ENCODE measurements around the gene PTPRS. TPM values are rescaled to one million over a fixed set of nuclear protein-coding genes. Genes with fewer than 3 reads are reported as not detected.

PTPRS gene
- total and polyA plus RNA-seq, 2 of the 13 experiments (the other 11 are each of a cell fraction or from before 2014, with no cell fraction given): 32.7 to 43.9 TPM

DNA sequence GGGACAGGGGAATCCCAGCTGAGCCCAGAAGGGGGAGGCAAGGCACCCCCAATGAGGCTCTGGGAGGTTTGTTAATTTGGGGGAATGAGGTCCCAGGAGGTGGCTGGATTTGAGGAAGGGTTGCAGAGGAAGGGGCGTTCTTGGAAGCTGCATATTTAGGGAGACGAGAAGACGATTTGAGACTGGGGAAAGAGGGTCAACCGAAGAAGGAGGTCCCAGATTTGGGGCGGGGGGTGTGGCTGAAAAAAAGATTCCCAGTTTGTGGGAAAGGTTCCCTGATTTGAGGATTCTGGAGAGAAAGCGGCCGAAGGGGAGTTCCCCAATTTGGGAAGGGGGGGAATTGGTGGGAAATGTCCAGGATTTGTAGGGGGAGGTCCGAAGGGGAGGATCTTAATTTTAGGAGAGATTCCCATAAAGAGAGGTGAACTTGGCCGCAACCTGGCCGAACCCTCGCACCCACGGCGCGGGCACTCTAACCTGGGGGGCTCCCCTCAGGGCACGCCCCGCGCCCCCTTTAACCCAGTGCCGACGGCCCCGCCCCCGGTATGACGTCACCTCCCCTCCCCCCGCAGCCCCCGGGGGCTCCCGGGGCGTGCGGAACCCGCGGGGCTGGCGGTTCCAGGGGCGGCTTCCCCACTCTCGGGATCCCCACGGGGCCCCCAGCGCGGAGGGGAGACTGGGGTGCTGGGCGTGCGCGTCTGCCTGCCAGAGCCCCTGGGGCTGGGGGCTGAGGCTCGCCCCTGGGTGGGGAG lies 1.2 kb downstream of the PTPRS start (continued):
- no peak for TF ChIP-seq ZNF766 (CRISPR knock-in tag; IDR thresholded peaks at IDR 0.05; ENCODE audit: borderline replicate concordance)
- TF ChIP-seq JUND (CRISPR knock-in tag; IDR thresholded peaks at IDR 0.05): peak; percentile 42; the same call in 1 of the 2 replicates
- TF ChIP-seq, protein P1, sequence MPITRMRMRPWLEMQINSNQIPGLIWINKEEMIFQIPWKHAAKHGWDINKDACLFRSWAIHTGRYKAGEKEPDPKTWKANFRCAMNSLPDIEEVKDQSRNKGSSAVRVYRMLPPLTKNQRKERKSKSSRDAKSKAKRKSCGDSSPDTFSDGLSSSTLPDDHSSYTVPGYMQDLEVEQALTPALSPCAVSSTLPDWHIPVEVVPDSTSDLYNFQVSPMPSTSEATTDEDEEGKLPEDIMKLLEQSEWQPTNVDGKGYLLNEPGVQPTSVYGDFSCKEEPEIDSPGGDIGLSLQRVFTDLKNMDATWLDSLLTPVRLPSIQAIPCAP (CRISPR knock-in tag; IDR thresholded peaks at IDR 0.05; ENCODE audit: low read depth): no peak
- peak; percentile 90 for TF ChIP-seq CREB1 (IDR thresholded peaks at IDR 0.05)
- no peak for TF ChIP-seq CREB1 (CRISPR knock-in tag; IDR thresholded peaks at IDR 0.05)
- no peak for TF ChIP-seq MAFG (CRISPR knock-in tag; IDR thresholded peaks at IDR 0.05)
- TF ChIP-seq, protein P2, sequence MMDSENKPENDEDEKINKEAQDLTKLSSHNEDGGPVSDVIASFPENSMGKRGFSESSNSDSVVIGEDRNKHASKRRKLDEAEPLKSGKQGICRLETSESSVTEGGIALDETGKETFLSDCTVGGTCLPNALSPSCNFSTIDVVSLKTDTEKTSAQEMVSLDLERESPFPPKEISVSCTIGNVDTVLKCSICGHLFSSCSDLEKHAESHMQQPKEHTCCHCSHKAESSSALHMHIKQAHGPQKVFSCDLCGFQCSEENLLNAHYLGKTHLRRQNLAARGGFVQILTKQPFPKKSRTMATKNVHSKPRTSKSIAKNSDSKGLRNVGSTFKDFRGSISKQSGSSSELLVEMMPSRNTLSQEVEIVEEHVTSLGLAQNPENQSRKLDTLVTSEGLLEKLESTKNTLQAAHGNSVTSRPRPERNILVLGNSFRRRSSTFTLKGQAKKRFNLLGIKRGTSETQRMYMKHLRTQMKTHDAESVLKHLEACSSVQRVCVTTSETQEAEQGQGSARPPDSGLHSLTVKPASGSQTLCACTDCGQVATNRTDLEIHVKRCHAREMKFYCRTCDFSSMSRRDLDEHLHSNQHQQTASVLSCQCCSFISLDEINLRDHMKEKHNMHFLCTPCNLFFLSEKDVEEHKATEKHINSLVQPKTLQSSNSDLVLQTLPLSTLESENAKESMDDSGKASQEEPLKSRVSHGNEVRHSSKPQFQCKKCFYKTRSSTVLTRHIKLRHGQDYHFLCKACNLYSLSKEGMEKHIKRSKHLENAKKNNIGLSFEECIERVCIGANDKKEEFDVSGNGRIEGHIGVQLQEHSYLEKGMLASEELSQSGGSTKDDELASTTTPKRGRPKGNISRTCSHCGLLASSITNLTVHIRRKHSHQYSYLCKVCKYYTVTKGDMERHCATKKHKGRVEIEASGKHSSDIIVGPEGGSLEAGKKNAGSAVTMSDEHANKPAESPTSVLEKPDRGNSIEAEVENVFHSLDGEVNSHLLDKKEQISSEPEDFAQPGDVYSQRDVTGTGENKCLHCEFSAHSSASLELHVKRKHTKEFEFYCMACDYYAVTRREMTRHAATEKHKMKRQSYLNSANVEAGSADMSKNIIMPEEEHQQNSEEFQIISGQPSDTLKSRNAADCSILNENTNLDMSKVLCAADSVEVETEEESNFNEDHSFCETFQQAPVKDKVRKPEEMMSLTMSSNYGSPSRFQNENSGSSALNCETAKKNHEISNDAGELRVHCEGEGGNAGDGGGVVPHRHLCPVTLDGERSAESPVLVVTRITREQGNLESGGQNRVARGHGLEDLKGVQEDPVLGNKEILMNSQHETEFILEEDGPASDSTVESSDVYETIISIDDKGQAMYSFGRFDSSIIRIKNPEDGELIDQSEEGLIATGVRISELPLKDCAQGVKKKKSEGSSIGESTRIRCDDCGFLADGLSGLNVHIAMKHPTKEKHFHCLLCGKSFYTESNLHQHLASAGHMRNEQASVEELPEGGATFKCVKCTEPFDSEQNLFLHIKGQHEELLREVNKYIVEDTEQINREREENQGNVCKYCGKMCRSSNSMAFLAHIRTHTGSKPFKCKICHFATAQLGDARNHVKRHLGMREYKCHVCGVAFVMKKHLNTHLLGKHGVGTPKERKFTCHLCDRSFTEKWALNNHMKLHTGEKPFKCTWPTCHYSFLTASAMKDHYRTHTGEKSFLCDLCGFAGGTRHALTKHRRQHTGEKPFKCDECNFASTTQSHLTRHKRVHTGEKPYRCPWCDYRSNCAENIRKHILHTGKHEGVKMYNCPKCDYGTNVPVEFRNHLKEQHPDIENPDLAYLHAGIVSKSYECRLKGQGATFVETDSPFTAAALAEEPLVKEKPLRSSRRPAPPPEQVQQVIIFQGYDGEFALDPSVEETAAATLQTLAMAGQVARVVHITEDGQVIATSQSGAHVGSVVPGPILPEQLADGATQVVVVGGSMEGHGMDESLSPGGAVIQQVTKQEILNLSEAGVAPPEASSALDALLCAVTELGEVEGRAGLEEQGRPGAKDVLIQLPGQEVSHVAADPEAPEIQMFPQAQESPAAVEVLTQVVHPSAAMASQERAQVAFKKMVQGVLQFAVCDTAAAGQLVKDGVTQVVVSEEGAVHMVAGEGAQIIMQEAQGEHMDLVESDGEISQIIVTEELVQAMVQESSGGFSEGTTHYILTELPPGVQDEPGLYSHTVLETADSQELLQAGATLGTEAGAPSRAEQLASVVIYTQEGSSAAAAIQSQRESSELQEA (CRISPR knock-in tag; IDR thresholded peaks at IDR 0.05; ENCODE audit: not compliant biosample characterization): no peak
- TF ChIP-seq SMAD1 (CRISPR knock-in tag; IDR thresholded peaks at IDR 0.05; ENCODE audit: borderline replicate concordance, low read depth): no peak
- TF ChIP-seq, protein P3, sequence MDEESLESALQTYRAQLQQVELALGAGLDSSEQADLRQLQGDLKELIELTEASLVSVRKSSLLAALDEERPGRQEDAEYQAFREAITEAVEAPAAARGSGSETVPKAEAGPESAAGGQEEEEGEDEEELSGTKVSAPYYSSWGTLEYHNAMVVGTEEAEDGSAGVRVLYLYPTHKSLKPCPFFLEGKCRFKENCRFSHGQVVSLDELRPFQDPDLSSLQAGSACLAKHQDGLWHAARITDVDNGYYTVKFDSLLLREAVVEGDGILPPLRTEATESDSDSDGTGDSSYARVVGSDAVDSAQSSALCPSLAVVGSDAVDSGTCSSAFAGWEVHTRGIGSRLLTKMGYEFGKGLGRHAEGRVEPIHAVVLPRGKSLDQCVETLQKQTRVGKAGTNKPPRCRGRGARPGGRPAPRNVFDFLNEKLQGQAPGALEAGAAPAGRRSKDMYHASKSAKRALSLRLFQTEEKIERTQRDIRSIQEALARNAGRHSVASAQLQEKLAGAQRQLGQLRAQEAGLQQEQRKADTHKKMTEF (CRISPR knock-in tag; IDR thresholded peaks at IDR 0.05): peak; percentile 29; the same call in 1 of the 2 replicates
- TF ChIP-seq, protein P4, sequence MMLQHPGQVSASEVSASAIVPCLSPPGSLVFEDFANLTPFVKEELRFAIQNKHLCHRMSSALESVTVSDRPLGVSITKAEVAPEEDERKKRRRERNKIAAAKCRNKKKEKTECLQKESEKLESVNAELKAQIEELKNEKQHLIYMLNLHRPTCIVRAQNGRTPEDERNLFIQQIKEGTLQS (CRISPR knock-in tag; IDR thresholded peaks at IDR 0.05): peak; percentile 41; the same call in 1 of the 2 replicates
- TF ChIP-seq, protein P5, sequence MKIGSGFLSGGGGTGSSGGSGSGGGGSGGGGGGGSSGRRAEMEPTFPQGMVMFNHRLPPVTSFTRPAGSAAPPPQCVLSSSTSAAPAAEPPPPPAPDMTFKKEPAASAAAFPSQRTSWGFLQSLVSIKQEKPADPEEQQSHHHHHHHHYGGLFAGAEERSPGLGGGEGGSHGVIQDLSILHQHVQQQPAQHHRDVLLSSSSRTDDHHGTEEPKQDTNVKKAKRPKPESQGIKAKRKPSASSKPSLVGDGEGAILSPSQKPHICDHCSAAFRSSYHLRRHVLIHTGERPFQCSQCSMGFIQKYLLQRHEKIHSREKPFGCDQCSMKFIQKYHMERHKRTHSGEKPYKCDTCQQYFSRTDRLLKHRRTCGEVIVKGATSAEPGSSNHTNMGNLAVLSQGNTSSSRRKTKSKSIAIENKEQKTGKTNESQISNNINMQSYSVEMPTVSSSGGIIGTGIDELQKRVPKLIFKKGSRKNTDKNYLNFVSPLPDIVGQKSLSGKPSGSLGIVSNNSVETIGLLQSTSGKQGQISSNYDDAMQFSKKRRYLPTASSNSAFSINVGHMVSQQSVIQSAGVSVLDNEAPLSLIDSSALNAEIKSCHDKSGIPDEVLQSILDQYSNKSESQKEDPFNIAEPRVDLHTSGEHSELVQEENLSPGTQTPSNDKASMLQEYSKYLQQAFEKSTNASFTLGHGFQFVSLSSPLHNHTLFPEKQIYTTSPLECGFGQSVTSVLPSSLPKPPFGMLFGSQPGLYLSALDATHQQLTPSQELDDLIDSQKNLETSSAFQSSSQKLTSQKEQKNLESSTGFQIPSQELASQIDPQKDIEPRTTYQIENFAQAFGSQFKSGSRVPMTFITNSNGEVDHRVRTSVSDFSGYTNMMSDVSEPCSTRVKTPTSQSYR (CRISPR knock-in tag; IDR thresholded peaks at IDR 0.05; ENCODE audit: borderline replicate concordance): peak; percentile 65; the same call in 1 of the 2 replicates
- 0 out of 2 replicates have a peak, but pooled peaks have one; percentile 13 for TF ChIP-seq FOSL2 (CRISPR knock-in tag; IDR thresholded peaks at IDR 0.05)
- no peak for TF ChIP-seq DNMT1 (CRISPR knock-in tag; IDR thresholded peaks at IDR 0.05)
- TF ChIP-seq ZBTB7A (CRISPR knock-in tag; IDR thresholded peaks at IDR 0.05): peak; percentile 41; the same call in 1 of the 2 replicates
- no peak for TF ChIP-seq ZFP82 (CRISPR knock-in tag; IDR thresholded peaks at IDR 0.05; ENCODE audit: borderline replicate concordance)

Measured in HepG2 (cell line).